ENCODE results near the gene GPN1. TPM values are rescaled to one million over a fixed set of nuclear protein-coding genes. Genes with fewer than 3 reads are reported as not detected.

Gene GPN1
- total RNA-seq, 4 donors from 2014 or later: 21.0 to 30.5 (median 24.2) TPM

GRCh38 chr2:27664154-27664574 is 35.3 kb downstream of the GPN1 start:
- peaks cover 48% of the 10 kb centered on the region for H3K36me3 ChIP-seq
- H3K27ac ChIP-seq: peak overlapping the region; percentile 94
- DNase-seq (ENCODE audit: low spot score in 2 of 2): no peak
- 9% methylated on average over 8 of the region's 28 CpGs for WGBS
- no peaks in the 10 kb centered on the region for H3K9me3 ChIP-seq
- H3K4me3 ChIP-seq: peak overlapping the region; percentile 61
- peaks cover 28% of the 10 kb centered on the region for H3K4me1 ChIP-seq
- no peaks in the 10 kb centered on the region for H3K27me3 ChIP-seq
- no peak for TF ChIP-seq EP300 (IDR thresholded peaks at IDR 0.05)
- TF ChIP-seq POLR2AphosphoS5 (IDR thresholded peaks at IDR 0.05): no peak
- TF ChIP-seq, protein P1, sequence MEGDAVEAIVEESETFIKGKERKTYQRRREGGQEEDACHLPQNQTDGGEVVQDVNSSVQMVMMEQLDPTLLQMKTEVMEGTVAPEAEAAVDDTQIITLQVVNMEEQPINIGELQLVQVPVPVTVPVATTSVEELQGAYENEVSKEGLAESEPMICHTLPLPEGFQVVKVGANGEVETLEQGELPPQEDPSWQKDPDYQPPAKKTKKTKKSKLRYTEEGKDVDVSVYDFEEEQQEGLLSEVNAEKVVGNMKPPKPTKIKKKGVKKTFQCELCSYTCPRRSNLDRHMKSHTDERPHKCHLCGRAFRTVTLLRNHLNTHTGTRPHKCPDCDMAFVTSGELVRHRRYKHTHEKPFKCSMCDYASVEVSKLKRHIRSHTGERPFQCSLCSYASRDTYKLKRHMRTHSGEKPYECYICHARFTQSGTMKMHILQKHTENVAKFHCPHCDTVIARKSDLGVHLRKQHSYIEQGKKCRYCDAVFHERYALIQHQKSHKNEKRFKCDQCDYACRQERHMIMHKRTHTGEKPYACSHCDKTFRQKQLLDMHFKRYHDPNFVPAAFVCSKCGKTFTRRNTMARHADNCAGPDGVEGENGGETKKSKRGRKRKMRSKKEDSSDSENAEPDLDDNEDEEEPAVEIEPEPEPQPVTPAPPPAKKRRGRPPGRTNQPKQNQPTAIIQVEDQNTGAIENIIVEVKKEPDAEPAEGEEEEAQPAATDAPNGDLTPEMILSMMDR (IDR thresholded peaks at IDR 0.05): no peak
- no peak for TF ChIP-seq POLR2A (IDR thresholded peaks at IDR 0.05)

GRCh38 chr2:27664622-27665363 is 35.9 kb downstream of the GPN1 start:
- H3K36me3 ChIP-seq: peaks cover 49% of the 10 kb centered on the region
- DNase-seq (ENCODE audit: low spot score in 2 of 2): no peak
- H3K27me3 ChIP-seq: no peaks in the 10 kb centered on the region
- WGBS: 88% methylated on average over 16 of the region's 16 CpGs
- peaks cover 28% of the 10 kb centered on the region for H3K4me1 ChIP-seq
- no peak overlapping the region for H3K27ac ChIP-seq
- H3K9me3 ChIP-seq: no peaks in the 10 kb centered on the region
- no peak for TF ChIP-seq POLR2AphosphoS5 (IDR thresholded peaks at IDR 0.05)
- TF ChIP-seq, protein P1 (IDR thresholded peaks at IDR 0.05): no peak
- no peak for TF ChIP-seq POLR2A (IDR thresholded peaks at IDR 0.05)
- TF ChIP-seq EP300 (IDR thresholded peaks at IDR 0.05): no peak
- peak overlapping the region; percentile 61 for H3K4me3 ChIP-seq

DNA sequence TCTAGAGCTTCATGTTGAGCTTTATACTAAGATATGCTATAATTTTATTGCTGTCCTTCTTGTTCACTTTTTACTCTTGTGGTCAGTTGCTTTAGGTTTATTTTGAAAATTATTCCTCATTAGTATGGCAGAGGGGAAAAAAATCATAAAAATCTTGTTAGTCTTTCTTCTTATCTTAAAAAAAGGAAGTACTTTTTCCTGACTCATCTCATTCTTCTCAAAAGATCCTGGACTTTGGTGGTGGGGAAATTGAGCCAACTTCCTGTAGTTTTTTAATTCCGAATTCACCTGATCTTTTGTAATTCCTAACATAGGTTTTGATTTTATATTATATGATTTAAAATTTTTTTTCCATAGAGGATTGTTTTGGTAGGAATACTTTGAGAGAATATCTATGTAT is 38.6 kb downstream of the GPN1 start:
- DNase-seq (ENCODE audit: low spot score in 2 of 2): no peak
- 71% methylated on average over 1 of the region's 1 CpG for WGBS
- Histone ChIP-seq H3K36me3 (peaks cover 46% of the 10 kb centered on the region), H3K4me3 (no peak overlapping the region), H3K4me1 (peaks cover 25% of the 10 kb centered on the region), H3K9me3 (no peaks in the 10 kb centered on the region), H3K27me3 (no peaks in the 10 kb centered on the region), H3K27ac (no peak overlapping the region)
- no peak for TF ChIP-seq POLR2A (IDR thresholded peaks at IDR 0.05)
- no peak for TF ChIP-seq POLR2AphosphoS5 (IDR thresholded peaks at IDR 0.05)
- no peak for TF ChIP-seq EP300 (IDR thresholded peaks at IDR 0.05)
- TF ChIP-seq, protein P1 (IDR thresholded peaks at IDR 0.05): no peak

DNA sequence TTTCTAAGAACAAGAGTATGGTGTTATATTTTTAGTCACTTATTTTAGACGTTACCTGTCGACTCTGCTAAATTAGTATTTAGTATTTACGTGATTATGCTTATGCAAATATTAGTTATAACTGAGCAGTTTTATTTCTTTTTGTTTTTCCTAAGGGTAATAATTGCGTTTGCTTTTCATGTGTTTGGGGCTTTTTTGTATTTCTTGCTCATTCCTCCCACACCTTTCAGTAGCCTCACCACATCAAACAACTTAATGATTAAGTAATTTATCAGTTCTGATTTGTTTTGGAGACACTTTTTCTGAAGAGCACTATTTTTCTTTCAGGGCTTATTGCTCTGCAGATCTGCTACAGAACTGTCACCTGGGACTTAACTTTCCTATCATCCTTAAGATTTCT is 42.4 kb downstream of the GPN1 start:
- Histone ChIP-seq H3K4me3 (no peak overlapping the region), H3K27me3 (no peaks in the 10 kb centered on the region), H3K4me1 (peaks cover 3% of the 10 kb centered on the region), H3K27ac (no peak overlapping the region), H3K36me3 (peaks cover 75% of the 10 kb centered on the region), H3K9me3 (no peaks in the 10 kb centered on the region)
- TF ChIP-seq POLR2A (IDR thresholded peaks at IDR 0.05): no peak
- no peak for TF ChIP-seq POLR2AphosphoS5 (IDR thresholded peaks at IDR 0.05)
- no peak for TF ChIP-seq EP300 (IDR thresholded peaks at IDR 0.05)
- TF ChIP-seq, protein P1 (IDR thresholded peaks at IDR 0.05): no peak
- DNase-seq (ENCODE audit: low spot score in 2 of 2): no peak
- 85% methylated on average over 4 of the region's 4 CpGs for WGBS

GRCh38 chr2:27672723-27673486 is 44.1 kb downstream of the GPN1 start:
- TF ChIP-seq EP300 (IDR thresholded peaks at IDR 0.05) (no peak), POLR2A (IDR thresholded peaks at IDR 0.05) (no peak), POLR2AphosphoS5 (IDR thresholded peaks at IDR 0.05) (no peak)
- TF ChIP-seq, protein P1 (IDR thresholded peaks at IDR 0.05): no peak

More at GRCh38 chr2:27672723-27673486, 44.1 kb downstream of the GPN1 start:
- Histone ChIP-seq H3K27me3 (no peaks in the 10 kb centered on the region), H3K27ac (no peak overlapping the region), H3K36me3 (peaks cover 80% of the 10 kb centered on the region), H3K4me3 (no peak overlapping the region), H3K9me3 (no peaks in the 10 kb centered on the region), H3K4me1 (no peaks in the 10 kb centered on the region)
- no peak for DNase-seq (ENCODE audit: low spot score in 2 of 2)
- WGBS: 82% methylated on average over 5 of the region's 5 CpGs
